Subcutaneous abdominal adipose tissue (tissue), 5 donors: ENCODE data around the gene CLEC20A.
"Not testable (repeated sequence)": the region's sequence is repeated elsewhere in the genome, so short reads cannot be mapped to it uniquely, and the experiment has no call there.

Experiments
- H3K27ac ChIP-seq: one replicate; pipeline ENCODE4 v1.7.0; 2013; ENCODE audit warnings: low read depth, mild to moderate bottlenecking, inconsistent platforms, low read length, moderate library complexity
- H3K27me3 ChIP-seq, 5 donors: one replicate each; pipeline ENCODE4 v1.7.0; 2013; ENCODE audit warnings: low read length in 5 of 5, inconsistent platforms in 1 of 5; ENCODE audit not compliant: control insufficient read depth in 5 of 5, insufficient read depth in 4 of 5
- H3K36me3 ChIP-seq, 5 donors: one replicate each; pipeline ENCODE4 v1.7.0; 2013; ENCODE audit warnings: low read length in 5 of 5; ENCODE audit not compliant: control insufficient read depth in 5 of 5, insufficient read depth in 5 of 5
- H3K4me1 ChIP-seq, 5 donors: one replicate each; pipeline ENCODE4 v1.7.0; 2013; ENCODE audit warnings: low read length in 5 of 5, mild to moderate bottlenecking in 3 of 5, moderate library complexity in 1 of 5; ENCODE audit not compliant: control insufficient read depth in 5 of 5, insufficient read depth in 5 of 5
- H3K4me3 ChIP-seq, 5 donors: one replicate each; pipeline ENCODE4 v1.7.0; 2013; ENCODE audit warnings: low read length in 5 of 5, low read depth in 1 of 5
- H3K9ac ChIP-seq, 5 donors: one replicate each; pipeline ENCODE4 v1.7.0; 2013; ENCODE audit warnings: low read length in 5 of 5, mild to moderate bottlenecking in 4 of 5, moderate library complexity in 3 of 5
- H3K9me3 ChIP-seq, 5 donors: one replicate each; pipeline ENCODE4 v1.7.0; 2013; ENCODE audit warnings: low read length in 5 of 5; ENCODE audit not compliant: control insufficient read depth in 5 of 5
- donor health status: healthy.
- donor health status: healthy.
- donor health status: healthy.
- donor health status: healthy.
- donor health status: healthy.

Gene CLEC20A

GRCh38 chr1:178513278-178513983 is 16.7 kb upstream of the CLEC20A start:
- no peaks in the 10 kb centered on the region for H3K27me3 ChIP-seq
- no peak overlapping the region for H3K9ac ChIP-seq
- H3K36me3 ChIP-seq = no peaks in the 10 kb centered on the region
- H3K4me3 ChIP-seq = peak overlapping the region in 1 of 5 donors; percentile 37
- H3K4me1 ChIP-seq = peaks cover 4 to 12% (median 11%) of the 10 kb centered on the region in 5 donors
- H3K9me3 ChIP-seq = no peaks in the 10 kb centered on the region
- H3K27ac ChIP-seq = no peak overlapping the region

- H3K4me1 ChIP-seq = peaks cover 4 to 12% (median 11%) of the 10 kb centered on the region in 5 donors
- H3K4me3 ChIP-seq = peak within 1 kb of the TSS in 1 of 5 donors; percentile 37
- H3K36me3 ChIP-seq = no peaks in the 10 kb centered on the region
- no peak within 1 kb of the TSS for H3K9ac ChIP-seq
- H3K9me3 ChIP-seq = no peaks in the 10 kb centered on the region
- H3K27me3 ChIP-seq = no peaks in the 10 kb centered on the region
- H3K27ac ChIP-seq = no peak within 1 kb of the TSS
Observed at GRCh38 chr1:178512566-178513277, 16.0 kb upstream of the CLEC20A start, which contains the start of gene TEX35. TSS of gene TEX35 (plus strand) at chr1:178513109. CDS start at chr1:178513189, 80 bp downstream.

GRCh38 chr1:178510155-178510554 is 13.4 kb upstream of the CLEC20A start:
- Histone ChIP-seq H3K9me3 (no peaks in the 10 kb centered on the region), H3K4me1 (peaks cover 4 to 12% (median 11%) of the 10 kb centered on the region in 5 donors), H3K27me3 (no peaks in the 10 kb centered on the region), H3K27ac (no peak overlapping the region), H3K4me3 (no peak overlapping the region), H3K9ac (no peak overlapping the region), H3K36me3 (no peaks in the 10 kb centered on the region)

GRCh38 chr1:178509414-178510007 is 12.7 kb upstream of the CLEC20A start:
- no peak overlapping the region for H3K4me3 ChIP-seq
- no peak overlapping the region for H3K9ac ChIP-seq
- no peaks in the 10 kb centered on the region for H3K9me3 ChIP-seq
- peaks cover 4 to 12% (median 11%) of the 10 kb centered on the region in 5 donors for H3K4me1 ChIP-seq
- no peaks in the 10 kb centered on the region for H3K36me3 ChIP-seq
- no peaks in the 10 kb centered on the region for H3K27me3 ChIP-seq
- H3K27ac ChIP-seq = no peak overlapping the region

- H3K9ac ChIP-seq = no peak overlapping the region
- H3K27ac ChIP-seq = no peak overlapping the region
- H3K4me3 ChIP-seq = no peak overlapping the region
- H3K4me1 ChIP-seq = peaks cover 4 to 8% (median 5%) of the 10 kb centered on the region in 5 donors
- no peaks in the 10 kb centered on the region for H3K9me3 ChIP-seq
- no peaks in the 10 kb centered on the region for H3K36me3 ChIP-seq
- peaks cover 0 to 5% (median 0%) of the 10 kb centered on the region in 5 donors for H3K27me3 ChIP-seq
Observed at GRCh38 chr1:178506669-178507068, 9.9 kb upstream of the CLEC20A start.

- no peak overlapping the region for H3K27ac ChIP-seq
- no peaks in the 10 kb centered on the region for H3K9me3 ChIP-seq
- H3K4me1 ChIP-seq = peaks cover 4 to 8% (median 6%) of the 10 kb centered on the region in 5 donors
- no peak overlapping the region for H3K9ac ChIP-seq
- H3K4me3 ChIP-seq = no peak overlapping the region
- peaks cover 0 to 5% (median 0%) of the 10 kb centered on the region in 5 donors for H3K27me3 ChIP-seq
- no peaks in the 10 kb centered on the region for H3K36me3 ChIP-seq
Observed at GRCh38 chr1:178506177-178506576, 9.4 kb upstream of the CLEC20A start.

- Histone ChIP-seq H3K9ac (no peak overlapping the region), H3K4me1 (peaks cover 0 to 9% (median 5%) of the 10 kb centered on the region in 5 donors), H3K4me3 (no peak overlapping the region), H3K9me3 (no peaks in the 10 kb centered on the region), H3K27me3 (peaks cover 0 to 5% (median 0%) of the 10 kb centered on the region in 5 donors), H3K27ac (no peak overlapping the region), H3K36me3 (no peaks in the 10 kb centered on the region)
Observed at GRCh38 chr1:178504286-178504685, 7.5 kb upstream of the CLEC20A start.

- H3K4me3 ChIP-seq = no peak overlapping the region
- H3K27ac ChIP-seq = no peak overlapping the region
- H3K27me3 ChIP-seq = peaks cover 0 to 5% (median 0%) of the 10 kb centered on the region in 5 donors
- peaks cover 0 to 8% (median 4%) of the 10 kb centered on the region in 5 donors for H3K4me1 ChIP-seq
- no peak overlapping the region for H3K9ac ChIP-seq
- H3K9me3 ChIP-seq = no peaks in the 10 kb centered on the region
- H3K36me3 ChIP-seq = no peaks in the 10 kb centered on the region
Observed at GRCh38 chr1:178503849-178504248, 7.1 kb upstream of the CLEC20A start.

GRCh38 chr1:178503316-178503715 is 6.6 kb upstream of the CLEC20A start:
- H3K9ac ChIP-seq, H3K4me1 ChIP-seq, H3K4me3 ChIP-seq, H3K9me3 ChIP-seq, H3K27me3 ChIP-seq, H3K36me3 ChIP-seq, H3K27ac ChIP-seq: not testable (repeated sequence)

GRCh38 chr1:178502856-178503255 is 6.1 kb upstream of the CLEC20A start:
- H3K27ac ChIP-seq = no peak overlapping the region
- peaks cover 0 to 5% (median 0%) of the 10 kb centered on the region in 5 donors for H3K27me3 ChIP-seq
- H3K4me3 ChIP-seq = no peak overlapping the region
- H3K4me1 ChIP-seq = peaks cover 0 to 8% (median 4%) of the 10 kb centered on the region in 5 donors
- no peak overlapping the region for H3K9ac ChIP-seq
- no peaks in the 10 kb centered on the region for H3K9me3 ChIP-seq
- H3K36me3 ChIP-seq = no peaks in the 10 kb centered on the region
